CD14-positive monocyte (primary cell): ENCODE measurements around the gene STEAP4. TPM values are rescaled to one million over a fixed set of nuclear protein-coding genes. Genes with fewer than 3 reads are reported as not detected.

Experiments
- DNase-seq, 3 donors: peaks; one replicate each; pipeline ENCODE4 v3.0.0-alpha.2; 2011 to 2022
- H2AFZ ChIP-seq: 2 replicates; pipeline ENCODE4 v1.6.0; 2012; ENCODE audit warnings: mild to moderate bottlenecking, low read depth, low read length, inconsistent platforms; ENCODE audit not compliant: insufficient read depth, poor library complexity, severe bottlenecking
- H3K27ac ChIP-seq, 2 donors: 1 replicate in 1 of 2; 2 replicates in 1 of 2; pipeline ENCODE4 v1.5.1; 2012 to 2013; ENCODE audit warnings: low read length in 2 of 2, control low read depth in 1 of 2, inconsistent platforms in 1 of 2, low read depth in 1 of 2, mild to moderate bottlenecking in 1 of 2
- H3K27me3 ChIP-seq, 2 donors: one replicate each; pipeline versions ENCODE4 v1.6.0 to v1.6.1; 2011 to 2013; ENCODE audit warnings: low read length in 2 of 2; ENCODE audit not compliant: control insufficient read depth in 2 of 2, insufficient read depth in 2 of 2
- H3K36me3 ChIP-seq, 2 donors: replicated peaks in 1 of 2; 1 replicate in 1 of 2; 2 replicates in 1 of 2; pipeline versions ENCODE4 v1.5.1 to v1.6.1; 2012 to 2013; ENCODE audit warnings: low read length in 2 of 2, control low read depth in 1 of 2, inconsistent platforms in 1 of 2, mild to moderate bottlenecking in 1 of 2; ENCODE audit not compliant: insufficient read depth in 2 of 2, control insufficient read depth in 1 of 2
- H3K4me1 ChIP-seq, 2 donors: 1 replicate in 1 of 2; 2 replicates in 1 of 2; pipeline versions ENCODE4 v1.5.1 to v1.6.1; 2012 to 2013; ENCODE audit warnings: low read length in 2 of 2, control low read depth in 1 of 2, inconsistent platforms in 1 of 2, mild to moderate bottlenecking in 1 of 2, moderate library complexity in 1 of 2; ENCODE audit not compliant: insufficient read depth in 2 of 2, control insufficient read depth in 1 of 2
- H3K4me2 ChIP-seq: replicated peaks from 2 replicates; pipeline ENCODE3; 2012; ENCODE audit warnings: low read length, moderate library complexity, mild to moderate bottlenecking; ENCODE audit not compliant: poor library complexity, severe bottlenecking; ENCODE audit errors: extremely low read depth
- H3K4me3 ChIP-seq, 3 experiments: fragments of 200-600 bp in 1 of 3; sonication (generic) in 1 of 3; replicated peaks in 1 of 3; 1 replicate in 2 of 3; 2 replicates in 1 of 3; pipeline ENCODE4 v1.5.1; 2011 to 2013; ENCODE audit warnings: low read length in 3 of 3, mild to moderate bottlenecking in 3 of 3, control low read depth in 2 of 3, low read depth in 2 of 3, inconsistent platforms in 1 of 3, moderate library complexity in 1 of 3
- H3K79me2 ChIP-seq: 2 replicates; pipeline ENCODE4 v1.6.0; 2012; ENCODE audit warnings: mild to moderate bottlenecking, control low read depth, inconsistent platforms, low read length, moderate library complexity; ENCODE audit not compliant: insufficient read depth
- H3K9ac ChIP-seq: 2 replicates; pipeline ENCODE4 v1.6.0; 2017; ENCODE audit warnings: low read length, mild to moderate bottlenecking; ENCODE audit not compliant: insufficient read depth, poor library complexity, severe bottlenecking
- H3K9me3 ChIP-seq, 2 donors: replicated peaks in 1 of 2; 1 replicate in 1 of 2; 2 replicates in 1 of 2; pipeline versions ENCODE4 v1.5.1 to v1.6.1; 2012 to 2013; ENCODE audit warnings: low read length in 2 of 2, control low read depth in 1 of 2; ENCODE audit not compliant: control insufficient read depth in 1 of 2, insufficient read depth in 1 of 2
- H4K20me1 ChIP-seq: 2 replicates; pipeline ENCODE4 v1.6.0; 2012; ENCODE audit warnings: mild to moderate bottlenecking, low read length, control low read depth, moderate library complexity; ENCODE audit not compliant: insufficient read depth
- H3K27ac Mint-ChIP-seq, 7 donors: one replicate each; pipeline ENCODE4 v1.8.0; 2020; ENCODE audit warnings: mild to moderate bottlenecking in 7 of 7, mixed read lengths in 7 of 7, moderate library complexity in 6 of 7, inconsistent platforms in 2 of 7
- H3K27me3 Mint-ChIP-seq, 3 donors: one replicate each; pipeline ENCODE4 v1.8.0; 2021 to 2022; ENCODE audit warnings: low read depth in 3 of 3, mild to moderate bottlenecking in 3 of 3, mixed read lengths in 3 of 3, moderate library complexity in 3 of 3, inconsistent platforms in 1 of 3
- H3K36me3 Mint-ChIP-seq, 2 donors: one replicate each; pipeline ENCODE4 v1.8.0; 2020; ENCODE audit warnings: mixed read lengths in 2 of 2, inconsistent platforms in 1 of 2, mild to moderate bottlenecking in 1 of 2
- H3K4me1 Mint-ChIP-seq: one replicate; pipeline ENCODE4 v1.8.0; 2020; ENCODE audit warnings: mild to moderate bottlenecking, mixed read lengths
- H3K4me3 Mint-ChIP-seq, 2 donors: one replicate each; pipeline ENCODE4 v1.8.0; 2020; ENCODE audit warnings: mild to moderate bottlenecking in 2 of 2, mixed read lengths in 2 of 2, moderate library complexity in 1 of 2
- H3K9me3 Mint-ChIP-seq, 7 donors: one replicate each; pipeline ENCODE4 v1.8.0; 2020 to 2022; ENCODE audit warnings: mixed read lengths in 7 of 7, mild to moderate bottlenecking in 6 of 7, moderate library complexity in 6 of 7, inconsistent platforms in 2 of 7
- CTCF ChIP-seq: fragments of 200-600 bp; IDR thresholded peaks from one replicate; pipeline ENCODE4 v1.8.0; 2022; ENCODE audit warnings: antibody characterized with exemption, mild to moderate bottlenecking
- WGBS: methylation state at CpG from one replicate; pipeline ENCODE4 v1.1.5; 2013; ENCODE audit warnings: missing lambda C conversion rate; ENCODE audit not compliant: insufficient coverage; 5-methylcytosine and 5-hydroxymethylcytosine counted together
- intact Hi-C, 2 donors: fragments of 100-400 bp; cut with micrococcal nuclease; formaldehyde crosslinking; loops; one replicate each; pipeline versions ENCODE4 v1.15.0 to v1.15.1; 2023
- polyA plus RNA-seq, 3 donors: library from polyadenylated mRNA; depleted of rRNA in 1 of 3; unstranded in 2 of 3; stranded (reverse) in 1 of 3; fragments of 300-500 nt in 2 of 3; fragments of >200 nt in 1 of 3; fragmentation: Illumina TruSeq in 2 of 3; gene quantifications; 1 replicate in 2 of 3; 2 replicates in 1 of 3; pipeline ENCODE4 v1.2.3, GENCODE V29; 2012 to 2021

STEAP4 gene
- polyA plus RNA-seq, 3 donors: 17.1 to 40.0 (median 26.2) TPM

- peak overlapping the region; percentile 58 to 92 (median 86) for H3K27ac Mint-ChIP-seq
- no peaks in the 10 kb centered on the region for H3K36me3 ChIP-seq
- DNase-seq: peak; percentile 43 to 77 (median 64)
- H3K27me3 Mint-ChIP-seq: peaks cover 0 to 2% (median 2%) of the 10 kb centered on the region in 3 donors
- no peak overlapping the region for H2AFZ ChIP-seq
- H3K4me3 ChIP-seq: peak overlapping the region in 1 of 3 experiments; percentile 8
- peaks cover 2 to 11% (median 5%) of the 10 kb centered on the region in 7 donors for H3K9me3 Mint-ChIP-seq
- no peaks in the 10 kb centered on the region for H4K20me1 ChIP-seq
- TF ChIP-seq CTCF: no peak
- no peaks in the 10 kb centered on the region for H3K27me3 ChIP-seq
- no peak overlapping the region for H3K4me3 Mint-ChIP-seq
- no CpG with 5 or more reads among the region's 3 CpGs for WGBS
- peak overlapping the region in 1 of 2 donors; percentile 58 for H3K27ac ChIP-seq
- H3K79me2 ChIP-seq: no peaks in the 10 kb centered on the region
- peaks cover 32 to 41% of the 10 kb centered on the region in 2 donors for H3K4me1 ChIP-seq
- intact Hi-C loops: loop anchor here in 1 of 2 donors (10.0 kb wide), 1 partner anchor 45 kb away; no protein-coding TSS in a partner anchor
- H3K9ac ChIP-seq: no peak overlapping the region
- peaks cover 4 to 9% of the 10 kb centered on the region in 2 donors for H3K36me3 Mint-ChIP-seq
- no peaks in the 10 kb centered on the region for H3K9me3 ChIP-seq
- H3K4me1 Mint-ChIP-seq: peaks cover 50% of the 10 kb centered on the region
- H3K4me2 ChIP-seq: peak overlapping the region; percentile 49
Observed at GRCh38 chr7:88269586-88269985, 37.1 kb downstream of the STEAP4 start.

GRCh38 chr7:88268858-88269257, 37.8 kb downstream of the STEAP4 start:
- H3K27me3 Mint-ChIP-seq: peaks cover 0 to 2% (median 0%) of the 10 kb centered on the region in 3 donors
- TF ChIP-seq CTCF: no peak
- peaks cover 37 to 48% of the 10 kb centered on the region in 2 donors for H3K4me1 ChIP-seq
- peaks cover 52% of the 10 kb centered on the region for H3K4me1 Mint-ChIP-seq
- H3K36me3 Mint-ChIP-seq: peaks cover 5 to 10% of the 10 kb centered on the region in 2 donors
- peaks cover 0 to 11% (median 5%) of the 10 kb centered on the region in 7 donors for H3K9me3 Mint-ChIP-seq
- no peak overlapping the region for H3K9ac ChIP-seq
- H3K36me3 ChIP-seq: no peaks in the 10 kb centered on the region
- peak overlapping the region; percentile 52 to 92 (median 89) for H3K27ac Mint-ChIP-seq
- no peaks in the 10 kb centered on the region for H4K20me1 ChIP-seq
- H3K4me2 ChIP-seq: peak overlapping the region; percentile 49
- H3K79me2 ChIP-seq: no peaks in the 10 kb centered on the region
- H3K27me3 ChIP-seq: no peaks in the 10 kb centered on the region
- WGBS: 31% methylated on average over 2 of the region's 2 CpGs
- H3K4me3 Mint-ChIP-seq: peak overlapping the region in 1 of 2 donors; percentile 43
- H3K9me3 ChIP-seq: no peaks in the 10 kb centered on the region
- peak; percentile 75 to 92 (median 87) for DNase-seq
- intact Hi-C loops: loop anchor here in 1 of 2 donors (10.0 kb wide), 1 partner anchor 46 kb away; no protein-coding TSS in a partner anchor
- H3K4me3 ChIP-seq: peak overlapping the region in 1 of 3 experiments; percentile 36
- H3K27ac ChIP-seq: peak overlapping the region in 1 of 2 donors; percentile 58
- no peak overlapping the region for H2AFZ ChIP-seq
